Right hindlimb (tissue), 1 donor: Measurements from ENCODE around the gene WDCP.
"Not testable (repeated sequence)": the region's sequence is repeated elsewhere in the genome, so short reads cannot be mapped to it uniquely, and the experiment has no call there.

ENCODE experiments used
- DNase-seq: peaks from one replicate; pipeline ENCODE4 v3.0.0-alpha.2; 2018

The WDCP gene, protein sequence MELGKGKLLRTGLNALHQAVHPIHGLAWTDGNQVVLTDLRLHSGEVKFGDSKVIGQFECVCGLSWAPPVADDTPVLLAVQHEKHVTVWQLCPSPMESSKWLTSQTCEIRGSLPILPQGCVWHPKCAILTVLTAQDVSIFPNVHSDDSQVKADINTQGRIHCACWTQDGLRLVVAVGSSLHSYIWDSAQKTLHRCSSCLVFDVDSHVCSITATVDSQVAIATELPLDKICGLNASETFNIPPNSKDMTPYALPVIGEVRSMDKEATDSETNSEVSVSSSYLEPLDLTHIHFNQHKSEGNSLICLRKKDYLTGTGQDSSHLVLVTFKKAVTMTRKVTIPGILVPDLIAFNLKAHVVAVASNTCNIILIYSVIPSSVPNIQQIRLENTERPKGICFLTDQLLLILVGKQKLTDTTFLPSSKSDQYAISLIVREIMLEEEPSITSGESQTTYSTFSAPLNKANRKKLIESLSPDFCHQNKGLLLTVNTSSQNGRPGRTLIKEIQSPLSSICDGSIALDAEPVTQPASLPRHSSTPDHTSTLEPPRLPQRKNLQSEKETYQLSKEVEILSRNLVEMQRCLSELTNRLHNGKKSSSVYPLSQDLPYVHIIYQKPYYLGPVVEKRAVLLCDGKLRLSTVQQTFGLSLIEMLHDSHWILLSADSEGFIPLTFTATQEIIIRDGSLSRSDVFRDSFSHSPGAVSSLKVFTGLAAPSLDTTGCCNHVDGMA

GRCh38 chr2:24046930-24047702 is at the start of gene WDCP:
Gene WDCP, minus strand, starts transcription at chr2:24047391. Its CDS starts 7,897 bp downstream, at chr2:24039494.
- peak; percentile 98 for DNase-seq

- DNase-seq, result not testable (repeated sequence)
These were observed 48.0 kb upstream of the WDCP start for GRCh38 chr2:24095171-24095677.

- DNase-seq, result not testable (repeated sequence)
These were observed 46.1 kb upstream of the WDCP start for GRCh38 chr2:24093270-24093669.

GRCh38 chr2:24088821-24089359 is 41.7 kb upstream of the WDCP start:
- no peak for DNase-seq

DNA sequence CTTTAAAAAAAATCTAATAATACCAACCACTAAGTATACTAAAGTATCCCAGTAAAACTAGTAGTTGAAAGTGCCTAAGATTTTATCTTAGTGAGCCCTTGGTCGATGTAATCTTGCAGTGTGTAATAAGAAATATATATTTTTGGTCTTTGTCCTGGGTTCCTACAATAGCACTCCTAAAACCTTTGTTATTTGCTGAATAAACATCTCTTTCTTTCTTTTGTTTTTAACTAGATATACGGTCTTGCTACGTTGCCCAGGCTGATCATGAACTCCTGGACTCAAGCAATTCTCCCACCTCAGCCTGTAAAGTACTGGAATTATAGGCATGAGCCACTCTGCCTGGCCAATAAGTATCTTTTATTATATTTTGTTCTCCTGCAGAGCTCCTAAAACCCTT is 39.8 kb upstream of the WDCP start:
- DNase-seq, result no peak

DNA sequence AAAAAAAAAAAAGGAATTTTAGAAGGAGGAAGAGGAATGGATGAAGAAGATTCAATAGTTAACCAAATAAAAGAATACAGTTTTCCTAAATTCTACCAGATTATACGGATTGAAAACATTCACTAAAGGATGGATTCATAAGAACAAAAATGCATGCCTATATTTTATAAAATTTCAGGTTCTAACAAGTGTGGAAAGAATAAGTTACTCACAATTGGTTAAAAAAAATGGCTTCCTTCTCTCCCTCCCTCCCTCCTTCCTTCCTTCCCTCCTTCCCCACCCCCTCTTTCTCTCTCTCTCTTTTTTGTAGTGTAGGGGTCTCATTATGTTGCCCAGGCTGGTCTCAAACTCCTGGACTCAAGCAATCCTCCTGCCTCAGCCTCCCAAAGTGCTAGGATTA is 39.0 kb upstream of the WDCP start:
- no peak for DNase-seq

GRCh38 chr2:24085200-24085489 is 38.0 kb upstream of the WDCP start:
- no peak for DNase-seq

GRCh38 chr2:24084386-24085199 is 37.4 kb upstream of the WDCP start, which contains the start of gene TP53I3:
Gene TP53I3, minus strand, starts transcription at chr2:24084834. Its CDS starts 508 bp downstream, at chr2:24084326.
- peak; percentile 95 for DNase-seq

DNA sequence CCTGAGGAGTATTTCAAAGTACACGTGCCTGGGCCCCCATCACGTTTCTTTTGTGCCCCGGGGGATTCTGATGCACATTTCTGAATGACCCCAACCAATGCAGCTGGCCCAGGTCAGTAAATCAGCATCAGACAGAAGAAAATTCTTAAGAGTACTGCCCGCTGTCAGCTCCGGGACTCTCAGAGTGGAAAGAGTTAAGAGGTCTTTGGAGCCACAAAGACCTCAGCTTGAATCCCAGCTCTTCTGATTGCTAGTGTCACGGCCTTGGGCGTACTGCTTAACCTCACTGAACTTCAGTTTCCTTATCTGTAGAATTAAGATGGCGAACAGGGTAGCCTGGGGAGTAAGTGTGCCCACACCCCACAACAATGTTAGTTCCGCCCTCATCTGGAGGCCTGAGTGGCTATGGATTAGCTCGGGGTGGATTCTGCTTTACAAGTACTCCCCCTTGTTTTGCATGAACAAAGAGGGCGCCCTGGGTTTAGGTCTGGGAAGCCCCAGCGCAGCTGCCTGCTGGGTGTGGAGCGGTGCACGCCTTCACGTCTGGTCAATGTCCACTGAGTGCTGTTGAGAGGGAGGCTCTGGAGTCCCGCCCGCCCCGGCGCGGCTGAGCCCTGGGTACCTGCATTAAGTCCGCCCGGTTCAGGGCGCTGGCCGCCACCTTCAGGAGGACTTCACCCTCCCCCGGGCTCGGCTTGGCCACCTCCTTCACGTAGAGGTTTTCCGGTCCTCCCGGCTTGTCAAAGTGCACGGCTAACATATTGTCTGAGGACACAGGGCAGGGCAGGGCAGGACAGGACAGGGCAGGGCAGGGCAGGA is 36.6 kb upstream of the WDCP start:
- peak; percentile 87 for DNase-seq

GRCh38 chr2:24082787-24083566 is 35.8 kb upstream of the WDCP start:
- DNase-seq, result no peak

DNA sequence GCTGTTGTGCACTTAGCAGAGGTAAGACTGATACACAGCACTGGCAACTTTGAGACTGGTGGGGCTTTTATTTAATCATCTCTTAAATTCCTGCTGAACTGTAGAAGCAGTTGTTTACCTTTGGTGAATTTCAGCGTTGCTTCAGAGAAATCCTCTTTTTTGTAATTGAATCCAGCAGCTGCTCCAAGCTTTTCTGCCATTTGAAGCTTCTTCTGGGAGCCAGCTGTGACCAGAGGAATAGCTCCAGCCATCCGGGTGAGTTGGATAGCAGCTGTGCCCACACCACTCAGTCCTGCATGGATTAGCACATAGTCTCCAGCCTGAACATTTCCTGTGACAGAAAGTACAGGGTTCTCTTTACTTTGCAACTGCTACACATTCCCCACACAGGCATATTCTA is 33.5 kb upstream of the WDCP start:
- DNase-seq, result peak; percentile 54

DNA sequence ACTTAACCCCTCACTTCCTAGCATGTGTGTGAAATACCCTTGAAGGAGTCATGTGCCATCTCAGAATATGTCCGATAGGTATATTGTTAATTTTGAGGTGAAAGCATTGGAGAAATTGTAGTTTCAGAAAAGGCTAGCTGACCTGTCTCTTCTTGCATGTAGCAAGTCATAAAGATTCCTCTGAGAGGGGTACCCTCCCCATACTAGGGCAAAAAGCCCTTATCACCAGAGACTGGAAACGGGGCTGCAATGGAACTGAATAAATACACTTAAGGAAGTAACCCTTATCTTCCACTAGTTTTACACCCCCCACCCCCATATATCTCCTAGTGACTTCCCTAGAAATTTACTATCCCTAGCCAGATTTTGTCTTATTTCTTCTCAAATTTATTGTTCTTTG is 30.7 kb upstream of the WDCP start:
- DNase-seq, result no peak

- no peak for DNase-seq
These were observed 30.3 kb upstream of the WDCP start for GRCh38 chr2:24077535-24077877.

DNA sequence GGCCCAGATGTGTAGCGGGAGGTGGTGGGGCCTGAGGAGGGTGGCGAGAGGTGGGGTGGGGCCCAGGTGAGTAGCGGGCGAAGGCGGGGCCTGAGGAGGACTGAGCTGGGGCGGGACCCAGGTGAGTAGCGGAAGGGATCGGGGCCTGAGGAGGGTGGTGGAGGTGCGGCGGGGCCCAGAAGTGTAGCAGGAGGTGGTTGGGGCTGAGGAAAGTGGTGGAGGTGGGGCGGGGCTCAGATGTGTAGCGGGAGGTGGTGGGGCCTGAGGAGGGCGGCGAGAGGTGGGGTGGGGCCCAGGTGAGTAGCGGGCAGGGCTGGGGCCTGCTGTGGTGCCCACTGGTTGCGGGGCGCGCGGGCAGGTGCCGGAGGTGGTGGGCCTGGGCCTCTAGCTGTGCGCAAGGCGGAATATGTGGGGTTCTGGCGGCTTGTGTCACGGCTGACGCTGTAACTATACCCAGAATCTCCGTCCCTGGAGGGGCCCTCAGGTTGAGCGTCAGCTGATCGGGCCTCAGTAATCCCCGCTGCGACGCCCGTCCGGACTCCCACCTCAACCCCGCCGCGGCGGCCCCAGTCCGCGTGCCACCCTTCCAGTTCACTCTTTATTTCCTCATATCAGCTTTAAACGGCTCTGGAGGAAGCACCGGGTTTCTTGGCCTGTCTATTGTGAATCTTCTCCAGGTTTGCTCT is 29.8 kb upstream of the WDCP start:
- DNase-seq, result no peak

DNA sequence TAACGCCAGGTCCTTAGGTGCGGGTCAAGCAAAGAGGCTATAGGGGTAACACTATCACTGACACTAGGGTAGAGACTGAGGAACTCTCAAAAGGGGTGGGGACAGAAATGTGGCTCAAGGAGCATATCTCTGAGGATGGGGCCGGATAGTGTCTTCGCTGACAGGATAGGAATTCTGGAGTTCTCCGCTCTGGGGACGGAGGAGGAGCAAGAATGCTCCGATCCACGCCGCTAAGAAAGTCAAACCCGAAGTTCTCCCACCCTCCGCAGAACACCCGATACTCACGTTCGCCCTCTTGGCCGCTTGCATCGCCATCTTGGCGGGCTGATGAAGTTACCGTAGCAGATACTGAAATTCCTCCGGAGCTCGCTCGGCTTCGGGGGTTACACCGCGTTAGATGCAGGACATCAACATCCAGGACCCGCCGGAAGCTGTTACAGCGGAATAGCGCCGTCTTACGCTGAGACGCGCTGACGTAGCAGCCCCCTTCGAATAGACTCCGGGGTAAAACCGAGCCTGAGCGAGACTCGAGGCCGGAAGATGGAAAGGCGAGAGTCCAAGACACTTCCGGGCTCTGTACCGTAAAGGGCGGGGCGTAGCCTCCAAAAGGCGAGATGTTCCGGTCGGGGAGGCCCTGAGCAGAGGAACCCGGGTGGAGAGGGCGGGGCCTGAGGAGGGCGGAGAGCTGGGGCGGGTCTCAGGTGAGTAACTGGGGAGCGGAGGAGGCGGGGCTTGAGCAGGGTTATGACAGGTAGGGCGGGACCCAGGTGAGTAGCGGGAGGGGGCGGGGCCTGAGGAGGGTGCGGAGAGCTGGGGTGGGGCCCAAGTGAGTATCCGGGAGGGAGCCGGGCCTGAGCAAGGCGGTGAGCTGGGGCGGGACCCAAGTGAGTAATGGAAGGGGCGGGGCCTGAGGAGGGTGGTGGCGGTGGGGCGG is 29.0 kb upstream of the WDCP start, which contains the start of gene SF3B6:
Gene SF3B6, minus strand, starts transcription at position 412 of the 934 bp plus-strand sequence. Its CDS starts 97 bp downstream, at position 315.
- peak; percentile 98 for DNase-seq

DNA sequence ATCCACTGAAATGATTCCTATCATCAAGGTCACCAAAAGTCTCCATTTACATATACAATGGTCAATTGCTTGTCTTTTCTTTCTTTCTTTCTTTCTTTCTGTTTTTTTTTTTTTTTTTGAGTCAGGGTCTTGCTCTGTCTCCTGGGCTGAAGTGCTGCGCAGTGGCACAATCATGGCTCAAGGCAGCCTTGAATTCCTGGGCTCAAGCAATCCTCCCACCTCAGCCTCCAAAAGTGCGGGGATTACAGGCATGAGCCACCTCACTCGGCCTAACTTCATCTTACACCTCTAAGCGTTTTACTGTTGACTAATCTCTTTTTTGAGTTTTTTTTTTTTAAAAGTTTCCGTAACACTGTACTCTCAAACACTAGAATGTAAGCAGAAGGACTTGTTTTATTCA is 28.1 kb upstream of the WDCP start:
- no peak for DNase-seq

DNA sequence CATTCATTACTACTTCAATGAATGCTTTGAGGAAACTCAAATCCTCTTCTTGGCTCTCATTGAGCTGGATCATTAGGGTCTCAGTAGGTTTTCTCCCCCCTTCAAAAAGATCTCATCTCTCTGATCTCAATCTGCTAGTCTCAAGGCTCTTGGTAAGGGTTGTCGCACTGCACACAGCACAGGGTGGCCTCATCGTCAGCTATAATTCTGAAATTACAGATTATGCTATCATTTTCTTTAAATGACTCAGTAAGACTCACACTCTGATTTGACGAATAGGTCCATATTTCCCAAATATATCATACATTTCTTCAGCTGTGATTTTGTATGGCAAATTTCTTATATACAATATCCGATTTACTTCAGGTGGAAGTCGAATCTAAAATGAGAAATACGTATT is 26.6 kb upstream of the WDCP start:
- DNase-seq, result no peak

- no peak for DNase-seq
These were observed 25.1 kb upstream of the WDCP start for GRCh38 chr2:24072259-24072658.

- DNase-seq, result no peak
These were observed 18.1 kb upstream of the WDCP start for GRCh38 chr2:24065341-24065740.
